C4-2B (cell line): ENCODE results near the gene PIKFYVE.

ENCODE experiments used
- ZFX ChIP-seq: fragments of 450-650 bp; IDR thresholded peaks from 2 replicates; pipeline ENCODE4 v1.6.1; 2017
- TF ChIP-seq, protein P1 (sequence below): fragments of 450-650 bp; conservative IDR thresholded peaks from 2 replicates; pipeline ENCODE4 v1.5.1; 2017; ENCODE audit warnings: mild to moderate bottlenecking

DNA sequence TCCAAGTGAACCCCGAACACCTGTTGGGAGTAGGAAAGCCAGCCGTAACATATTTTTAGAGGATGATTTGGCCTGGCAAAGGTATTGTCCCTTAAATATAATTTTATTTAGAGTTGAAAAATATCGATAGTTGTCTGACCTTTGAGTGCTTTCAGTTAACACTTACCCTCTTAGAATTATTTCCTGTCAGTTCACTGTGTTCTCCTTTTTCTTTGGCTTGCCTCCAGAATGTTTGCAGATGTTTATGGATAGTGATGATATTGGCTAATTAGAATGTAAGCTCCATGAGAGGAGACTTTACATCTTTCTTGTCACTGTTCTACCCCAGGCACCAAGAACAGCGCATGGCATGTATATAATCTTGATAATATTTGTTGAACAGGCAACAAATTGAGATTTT, 19.8 kb downstream of the PIKFYVE start:
- TF ChIP-seq, protein P1, sequence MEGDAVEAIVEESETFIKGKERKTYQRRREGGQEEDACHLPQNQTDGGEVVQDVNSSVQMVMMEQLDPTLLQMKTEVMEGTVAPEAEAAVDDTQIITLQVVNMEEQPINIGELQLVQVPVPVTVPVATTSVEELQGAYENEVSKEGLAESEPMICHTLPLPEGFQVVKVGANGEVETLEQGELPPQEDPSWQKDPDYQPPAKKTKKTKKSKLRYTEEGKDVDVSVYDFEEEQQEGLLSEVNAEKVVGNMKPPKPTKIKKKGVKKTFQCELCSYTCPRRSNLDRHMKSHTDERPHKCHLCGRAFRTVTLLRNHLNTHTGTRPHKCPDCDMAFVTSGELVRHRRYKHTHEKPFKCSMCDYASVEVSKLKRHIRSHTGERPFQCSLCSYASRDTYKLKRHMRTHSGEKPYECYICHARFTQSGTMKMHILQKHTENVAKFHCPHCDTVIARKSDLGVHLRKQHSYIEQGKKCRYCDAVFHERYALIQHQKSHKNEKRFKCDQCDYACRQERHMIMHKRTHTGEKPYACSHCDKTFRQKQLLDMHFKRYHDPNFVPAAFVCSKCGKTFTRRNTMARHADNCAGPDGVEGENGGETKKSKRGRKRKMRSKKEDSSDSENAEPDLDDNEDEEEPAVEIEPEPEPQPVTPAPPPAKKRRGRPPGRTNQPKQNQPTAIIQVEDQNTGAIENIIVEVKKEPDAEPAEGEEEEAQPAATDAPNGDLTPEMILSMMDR: no peak
- TF ChIP-seq ZFX: no peak
